Astrocyte of the spinal cord (primary cell): Measurements from ENCODE around the gene MOCOS.
"Not testable (repeated sequence)": the region's sequence is repeated elsewhere in the genome, so short reads cannot be mapped to it uniquely, and the experiment has no call there.

Source experiments
- DNase-seq: peaks from one replicate; pipeline ENCODE4 v3.0.0; 2011; ENCODE audit warnings: low read depth, low spot score
- H3K4me3 ChIP-seq: 2 replicates; pipeline ENCODE4 v1.5.1; 2011; ENCODE audit warnings: low read depth, mild to moderate bottlenecking, low read length, moderate library complexity
- in situ Hi-C: cut with HindIII; loops from 2 replicates; pipeline ENCODE4 v1.10.0; 2017; ENCODE audit warnings: low sequenced_read_pairs
- TF ChIP-seq, protein P1 (sequence below): IDR thresholded peaks from 2 replicates; pipeline ENCODE4 v1.5.1; 2012; ENCODE audit warnings: low read depth, mild to moderate bottlenecking, low read length, inconsistent platforms

MOCOS gene

GRCh38 chr18:36229188-36229587, 41.9 kb downstream of the MOCOS start:
- in situ Hi-C loops, result no loop called here
- H3K4me3 ChIP-seq, result no peak overlapping the region
- no peak for DNase-seq
- TF ChIP-seq, protein P1, sequence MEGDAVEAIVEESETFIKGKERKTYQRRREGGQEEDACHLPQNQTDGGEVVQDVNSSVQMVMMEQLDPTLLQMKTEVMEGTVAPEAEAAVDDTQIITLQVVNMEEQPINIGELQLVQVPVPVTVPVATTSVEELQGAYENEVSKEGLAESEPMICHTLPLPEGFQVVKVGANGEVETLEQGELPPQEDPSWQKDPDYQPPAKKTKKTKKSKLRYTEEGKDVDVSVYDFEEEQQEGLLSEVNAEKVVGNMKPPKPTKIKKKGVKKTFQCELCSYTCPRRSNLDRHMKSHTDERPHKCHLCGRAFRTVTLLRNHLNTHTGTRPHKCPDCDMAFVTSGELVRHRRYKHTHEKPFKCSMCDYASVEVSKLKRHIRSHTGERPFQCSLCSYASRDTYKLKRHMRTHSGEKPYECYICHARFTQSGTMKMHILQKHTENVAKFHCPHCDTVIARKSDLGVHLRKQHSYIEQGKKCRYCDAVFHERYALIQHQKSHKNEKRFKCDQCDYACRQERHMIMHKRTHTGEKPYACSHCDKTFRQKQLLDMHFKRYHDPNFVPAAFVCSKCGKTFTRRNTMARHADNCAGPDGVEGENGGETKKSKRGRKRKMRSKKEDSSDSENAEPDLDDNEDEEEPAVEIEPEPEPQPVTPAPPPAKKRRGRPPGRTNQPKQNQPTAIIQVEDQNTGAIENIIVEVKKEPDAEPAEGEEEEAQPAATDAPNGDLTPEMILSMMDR, result no peak

DNA sequence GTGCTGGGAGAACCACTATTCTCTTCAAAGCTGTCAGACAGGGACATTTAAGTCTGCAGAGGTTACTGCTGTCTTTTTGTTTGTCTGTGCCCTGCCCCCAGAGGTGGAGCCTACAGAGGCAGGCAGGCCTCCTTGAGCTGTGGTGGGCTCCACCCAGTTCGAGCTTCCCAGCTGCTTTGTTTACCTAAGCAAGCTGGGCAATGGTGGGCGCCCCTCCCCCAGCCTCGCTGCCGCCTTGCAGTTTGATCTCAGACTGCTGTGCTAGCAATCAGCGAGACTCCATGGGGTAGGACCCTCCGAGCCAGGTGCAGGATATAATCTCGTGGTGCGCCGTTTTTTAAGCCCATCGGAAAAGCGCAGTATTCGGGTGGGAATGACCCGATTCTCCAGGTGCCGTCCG, 53.2 kb downstream of the MOCOS start:
- DNase-seq, in situ Hi-C loops, H3K4me3 ChIP-seq: not testable (repeated sequence)

- in situ Hi-C loops, result no loop called here
- no peak for DNase-seq
- H3K4me3 ChIP-seq, result no peak overlapping the region
- TF ChIP-seq, protein P1, result no peak
Observed at GRCh38 chr18:36241831-36242230, 54.5 kb downstream of the MOCOS start.

DNA sequence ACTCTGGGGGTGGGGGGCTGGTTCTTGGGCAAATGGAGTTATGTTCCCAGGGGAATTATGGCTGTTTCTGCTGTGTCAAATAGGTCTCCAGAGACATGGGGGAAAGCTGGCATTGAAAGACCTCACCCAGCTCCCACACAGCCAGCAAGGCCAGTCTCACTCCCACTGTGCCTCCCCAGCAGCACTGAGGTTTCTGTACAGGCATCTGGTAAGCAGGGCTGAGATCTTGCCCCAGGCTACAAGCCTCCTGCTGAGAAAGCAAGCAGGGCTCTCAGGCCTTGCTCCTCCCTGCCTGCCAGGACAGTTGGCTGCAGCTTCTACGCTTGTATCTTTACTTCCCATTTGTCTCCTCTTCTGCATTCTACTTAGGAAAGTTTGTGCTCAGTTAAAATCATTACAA, 59.7 kb downstream of the MOCOS start:
- TF ChIP-seq, protein P1, result no peak
- no peak for DNase-seq
- no peak overlapping the region for H3K4me3 ChIP-seq
- in situ Hi-C loops, result no loop called here

GRCh38 chr18:36249392-36249791, 62.1 kb downstream of the MOCOS start:
- DNase-seq, result no peak
- in situ Hi-C loops, result no loop called here
- H3K4me3 ChIP-seq, result no peak overlapping the region
- TF ChIP-seq, protein P1, result no peak

DNA sequence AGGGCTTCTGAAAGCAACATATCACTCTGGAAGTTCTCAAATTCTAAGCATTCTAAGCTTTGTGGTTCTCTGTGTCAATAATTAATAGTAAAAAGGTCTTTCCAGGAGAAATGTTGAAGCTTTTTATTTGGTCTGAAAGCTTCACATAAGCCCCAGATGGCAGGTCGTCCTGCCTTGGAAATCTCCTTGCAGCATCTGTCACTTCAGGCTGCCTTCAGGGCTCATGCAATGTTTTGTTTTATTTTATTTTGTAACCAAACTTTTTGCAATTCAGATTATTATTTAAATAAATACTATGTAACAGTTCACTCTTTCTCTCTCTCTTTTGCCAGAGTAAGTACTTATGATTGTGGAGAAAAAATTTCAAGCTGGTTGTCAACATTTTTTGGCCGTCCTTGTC, 63.5 kb downstream of the MOCOS start:
- H3K4me3 ChIP-seq, result no peak overlapping the region
- DNase-seq, result no peak
- in situ Hi-C loops, result no loop called here
- TF ChIP-seq, protein P1, result no peak

DNA sequence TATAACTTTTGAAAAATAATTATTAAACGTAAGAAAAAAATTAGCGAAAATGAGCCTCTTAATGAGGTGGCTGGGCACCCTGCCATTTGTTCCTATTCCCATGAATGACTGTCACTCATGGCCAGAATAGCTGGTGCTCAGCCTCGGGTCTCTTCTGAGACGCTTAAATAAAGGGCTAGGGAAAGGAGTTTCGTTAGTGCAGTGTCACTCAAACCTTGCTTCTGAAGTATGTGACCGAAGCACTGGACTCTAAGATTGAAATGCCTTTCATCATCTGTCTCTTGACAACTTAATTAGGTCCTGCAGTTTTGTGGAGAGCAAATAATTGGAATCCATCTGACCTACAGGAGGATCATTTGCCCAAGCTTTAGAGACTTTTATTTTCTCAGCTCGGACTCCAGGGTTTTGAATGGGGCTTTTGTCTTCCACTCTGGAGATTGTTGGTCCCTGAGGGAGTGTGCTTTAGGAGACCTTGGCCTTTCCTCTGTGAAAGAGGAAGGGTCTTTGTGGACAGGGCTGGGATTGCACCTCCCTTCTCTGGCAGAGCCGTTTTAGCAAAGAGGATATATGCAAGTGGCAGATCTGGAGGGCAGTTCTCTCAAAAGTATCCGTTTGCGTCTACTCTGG, 67.9 kb downstream of the MOCOS start:
- no peak for DNase-seq
- TF ChIP-seq, protein P1, result no peak
- no peak overlapping the region for H3K4me3 ChIP-seq

More for the DNA sequence above, 67.9 kb downstream of the MOCOS start:
- in situ Hi-C loops, result no loop called here
